ENCODE data around the gene THAP7. TPM values are rescaled to one million over a fixed set of nuclear protein-coding genes. Genes with fewer than 3 reads are reported as not detected.

Gene THAP7
- total and polyA plus RNA-seq, 11 donors, result 15.3 to 39.0 (median 20.3) TPM

- no peaks in the 10 kb centered on the region for H3K36me3 ChIP-seq
- H3K9me3 ChIP-seq, result no peaks in the 10 kb centered on the region
- intact Hi-C loops (cut with DNase I), result loop anchor here in 4 of 10 donors (5.0 to 10.0 kb wide), 5 partner anchors 48 to 108 kb away; partner anchors contain the start of genes CRKL (in 1 of the 4) and P2RX6 (in 1 of the 4)
- WGBS, 4 donors, result 56 to 71% (median 67%) methylated on average over 14 to 22 of the region's 22 CpGs
- no peak for TF ChIP-seq CTCF (IDR thresholded peaks at IDR 0.05)
- H3K4me1 ChIP-seq, result peaks cover 0 to 23% (median 5%) of the 10 kb centered on the region in 12 donors
- peaks cover 0 to 29% (median 11%) of the 10 kb centered on the region in 9 donors for H3K27me3 ChIP-seq
- peak in 1 of 5 donors; percentile 49 for DNase-seq
- peak within 1 kb of the TSS in 1 of 12 donors; percentile 30 for H3K27ac ChIP-seq
- H3K4me3 ChIP-seq, result no peak within 1 kb of the TSS
- no peak for ATAC-seq
Measured at GRCh38 chr22:20966883-20967696, 34.8 kb downstream of the THAP7 start, which contains the start of gene AIFM3. AIFM3 (plus strand) TSS chr22:20967255; CDS start chr22:20967945, 690 bp downstream.

GRCh38 chr22:20965888-20966855 lies 35.7 kb downstream of the THAP7 start:
- Histone ChIP-seq H3K4me3 (no peak overlapping the region), H3K4me1 (peaks cover 0 to 21% (median 5%) of the 10 kb centered on the region in 12 donors), H3K27ac (no peak overlapping the region), H3K27me3 (peaks cover 0 to 29% (median 11%) of the 10 kb centered on the region in 9 donors), H3K36me3 (no peaks in the 10 kb centered on the region), H3K9me3 (no peaks in the 10 kb centered on the region)
- intact Hi-C loops (cut with DNase I), result loop anchor here in 4 of 10 donors (5.0 to 10.0 kb wide), 5 partner anchors 49 to 109 kb away; partner anchors contain the start of genes CRKL (in 1 of the 4) and P2RX6 (in 1 of the 4)
- ATAC-seq (no peak), DNase-seq (peak in 1 of 5 donors; percentile 49)
- 80 to 95% (median 82%) methylated on average over 8 to 13 of the region's 13 CpGs for WGBS, 4 donors
- no peak for TF ChIP-seq POLR2A (IDR thresholded peaks at IDR 0.05)
- TF ChIP-seq CTCF (IDR thresholded peaks at IDR 0.05), result no peak

- no peaks in the 10 kb centered on the region for H3K36me3 ChIP-seq
- ATAC-seq, result no peak
- WGBS, 4 donors, result 9 to 68% (median 13%) methylated on average over 6 to 65 of the region's 65 CpGs
- H3K4me3 ChIP-seq, result peak overlapping the region in 11 of 12 donors; percentile 17 to 55 (median 43)
- H3K9me3 ChIP-seq, result no peaks in the 10 kb centered on the region
- peak in 1 of 5 donors; percentile 62 for DNase-seq
- peaks cover 0 to 21% (median 5%) of the 10 kb centered on the region in 12 donors for H3K4me1 ChIP-seq
- H3K27ac ChIP-seq, result no peak overlapping the region
- no peak for TF ChIP-seq POLR2A (IDR thresholded peaks at IDR 0.05)
- TF ChIP-seq CTCF (IDR thresholded peaks at IDR 0.05), result no peak
- intact Hi-C loops (cut with DNase I), result loop anchor here in 4 of 10 donors (5.0 to 10.0 kb wide), 5 partner anchors 50 to 110 kb away; partner anchors contain the start of genes CRKL (in 1 of the 4) and P2RX6 (in 1 of the 4)
- peaks cover 0 to 29% (median 11%) of the 10 kb centered on the region in 9 donors for H3K27me3 ChIP-seq
Measured at GRCh38 chr22:20965104-20965887, 36.6 kb downstream of the THAP7 start.
